Mesenchymal stem cell (in vitro differentiated cells and primary cell): ENCODE data around the gene SLC16A8.

Source experiments
- DNase-seq: peaks from one replicate; pipeline ENCODE4 v3.0.0-alpha.2; 2013
- H2AFZ ChIP-seq: one replicate; pipeline ENCODE4 v1.6.1; 2013; ENCODE audit warnings: low read depth, mild to moderate bottlenecking, control low read depth, inconsistent platforms, low read length, moderate library complexity
- H2AK5ac ChIP-seq: 2 replicates; pipeline ENCODE4 v1.6.1; 2013; ENCODE audit warnings: low read length, moderate library complexity, mild to moderate bottlenecking, inconsistent platforms; ENCODE audit not compliant: severe bottlenecking
- H2BK120ac ChIP-seq: one replicate; pipeline ENCODE4 v1.6.1; 2013; ENCODE audit warnings: low read depth, mild to moderate bottlenecking, inconsistent platforms, low read length, moderate library complexity
- H2BK12ac ChIP-seq, 2 experiments: one replicate each; pipeline ENCODE4 v1.6.1; 2013; ENCODE audit warnings: inconsistent platforms in 2 of 2, low read length in 2 of 2, mild to moderate bottlenecking in 2 of 2, moderate library complexity in 2 of 2, control low read depth in 1 of 2
- H2BK15ac ChIP-seq: one replicate; pipeline ENCODE4 v1.6.1; 2013; ENCODE audit warnings: mild to moderate bottlenecking, low read depth, inconsistent platforms; ENCODE audit not compliant: poor library complexity, severe bottlenecking
- H2BK5ac ChIP-seq: 2 replicates; pipeline ENCODE4 v1.6.1; 2013; ENCODE audit warnings: low read depth, mild to moderate bottlenecking, low read length, control low read depth, inconsistent platforms; ENCODE audit not compliant: poor library complexity, severe bottlenecking
- H3K14ac ChIP-seq, 2 experiments: one replicate each; pipeline ENCODE4 v1.6.1; 2013; ENCODE audit warnings: inconsistent platforms in 2 of 2, low read length in 2 of 2, control low read depth in 1 of 2, mild to moderate bottlenecking in 1 of 2, moderate library complexity in 1 of 2
- H3K18ac ChIP-seq, 2 experiments: one replicate each; pipeline ENCODE4 v1.6.1; 2013; ENCODE audit warnings: inconsistent platforms in 2 of 2, low read length in 2 of 2, control low read depth in 1 of 2, low read depth in 1 of 2, mild to moderate bottlenecking in 1 of 2
- H3K23ac ChIP-seq, 2 experiments: one replicate each; pipeline ENCODE4 v1.6.1; 2013; ENCODE audit warnings: inconsistent platforms in 2 of 2, low read length in 2 of 2, mild to moderate bottlenecking in 2 of 2, moderate library complexity in 2 of 2, control low read depth in 1 of 2
- H3K27ac ChIP-seq: 2 replicates; pipeline ENCODE4 v1.5.1; 2013; ENCODE audit warnings: mild to moderate bottlenecking, moderate library complexity, low read length, control low read depth, inconsistent platforms; ENCODE audit not compliant: poor library complexity, severe bottlenecking
- H3K27me3 ChIP-seq, 2 experiments: 2 replicates each; pipeline versions ENCODE4 v1.6.1 to v1.7.0; 2013; ENCODE audit warnings: low read length in 2 of 2, mild to moderate bottlenecking in 2 of 2, moderate library complexity in 2 of 2, control low read depth in 1 of 2, inconsistent platforms in 1 of 2; ENCODE audit not compliant: control insufficient read depth in 1 of 2, insufficient read depth in 1 of 2
- H3K36me3 ChIP-seq, 2 experiments: 2 replicates each; pipeline versions ENCODE4 v1.6.1 to v1.7.0; 2013; ENCODE audit warnings: low read length in 2 of 2, control low read depth in 1 of 2, inconsistent platforms in 1 of 2, low read depth in 1 of 2, mild to moderate bottlenecking in 1 of 2; ENCODE audit not compliant: insufficient read depth in 2 of 2, control insufficient read depth in 1 of 2
- H3K4ac ChIP-seq, 2 experiments: one replicate each; pipeline ENCODE4 v1.6.1; 2013; ENCODE audit warnings: inconsistent platforms in 2 of 2, low read length in 2 of 2, mild to moderate bottlenecking in 2 of 2, moderate library complexity in 2 of 2, control low read depth in 1 of 2, low read depth in 1 of 2
- H3K4me1 ChIP-seq: 2 replicates; pipeline ENCODE4 v1.6.1; 2013; ENCODE audit warnings: low read depth, low read length, control low read depth; ENCODE audit not compliant: control insufficient read depth, insufficient read depth
- H3K4me2 ChIP-seq: 2 replicates; pipeline ENCODE4 v1.6.1; 2013; ENCODE audit warnings: low read length, mild to moderate bottlenecking, inconsistent platforms; ENCODE audit not compliant: poor library complexity, severe bottlenecking
- H3K4me3 ChIP-seq, 2 experiments: 2 replicates each; pipeline versions ENCODE4 v1.5.1 to v1.7.0; 2013; ENCODE audit warnings: low read length in 2 of 2, mild to moderate bottlenecking in 2 of 2, control low read depth in 1 of 2, low read depth in 1 of 2; ENCODE audit not compliant: insufficient read depth in 1 of 2
- H3K79me1 ChIP-seq: replicated peaks from 2 replicates; pipeline ENCODE4 v1.6.1; 2013; ENCODE audit warnings: mild to moderate bottlenecking, control low read depth, low read length, inconsistent platforms; ENCODE audit not compliant: poor library complexity, severe bottlenecking
- H3K9ac ChIP-seq: 2 replicates; pipeline ENCODE4 v1.7.0; 2013; ENCODE audit warnings: mild to moderate bottlenecking, low read length, moderate library complexity
- H3K9me3 ChIP-seq: 2 replicates; pipeline ENCODE4 v1.7.0; 2013; ENCODE audit warnings: mild to moderate bottlenecking, low read length; ENCODE audit not compliant: control insufficient read depth
- H4K8ac ChIP-seq: one replicate; pipeline ENCODE4 v1.6.1; 2013; ENCODE audit warnings: inconsistent platforms, mild to moderate bottlenecking, low read length, moderate library complexity
- H4K91ac ChIP-seq: one replicate; pipeline ENCODE4 v1.6.1; 2013; ENCODE audit warnings: mild to moderate bottlenecking, low read length, inconsistent platforms
- WGBS: methylation state at CpG from one replicate; pipeline ENCODE4 v1.1.7; 2013; ENCODE audit warnings: mixed read lengths; 5-methylcytosine and 5-hydroxymethylcytosine counted together

Gene SLC16A8

DNA sequence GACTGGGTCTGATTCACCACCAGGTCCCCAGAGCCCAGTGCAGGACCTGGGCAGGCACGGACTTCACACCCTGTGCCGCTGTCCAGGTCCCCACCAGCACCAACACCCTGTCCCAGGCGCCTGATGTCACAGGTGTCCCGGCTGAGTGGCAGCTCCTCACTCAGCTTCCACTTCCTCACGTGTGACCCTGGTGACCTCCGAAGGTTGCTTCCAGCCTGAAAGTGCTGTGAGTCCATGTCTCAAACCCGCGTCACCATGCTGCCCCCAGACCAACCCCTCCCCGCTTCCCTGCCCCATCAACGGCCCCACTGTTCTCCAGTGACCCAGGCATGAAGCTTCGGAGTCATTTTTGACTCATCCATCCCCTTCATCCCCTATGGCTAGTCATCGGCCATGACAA is 52.5 kb downstream of the SLC16A8 start:
- Histone ChIP-seq H2BK12ac (no peak overlapping the region), H4K91ac (no peak overlapping the region), H3K18ac (no peak overlapping the region), H3K4me2 (no peak overlapping the region), H2BK15ac (peak overlapping the region; percentile 3), H3K79me1 (no peaks in the 10 kb centered on the region), H2BK5ac (no peak overlapping the region), H3K9me3 (no peaks in the 10 kb centered on the region), H3K23ac (no peak overlapping the region), H3K14ac (no peak overlapping the region), H2BK120ac (no peak overlapping the region), H3K27me3 (peaks cover 0 to 7% of the 10 kb centered on the region in 2 experiments), H2AFZ (no peak overlapping the region), H3K4me1 (peaks cover 42% of the 10 kb centered on the region), H2AK5ac (no peak overlapping the region), H3K9ac (no peak overlapping the region), H3K36me3 (no peaks in the 10 kb centered on the region), H4K8ac (no peak overlapping the region), H3K4ac (no peak overlapping the region), H3K4me3 (no peak overlapping the region), H3K27ac (no peak overlapping the region)
- no peak for DNase-seq
- WGBS = 81% methylated on average over 11 of the region's 12 CpGs

DNA sequence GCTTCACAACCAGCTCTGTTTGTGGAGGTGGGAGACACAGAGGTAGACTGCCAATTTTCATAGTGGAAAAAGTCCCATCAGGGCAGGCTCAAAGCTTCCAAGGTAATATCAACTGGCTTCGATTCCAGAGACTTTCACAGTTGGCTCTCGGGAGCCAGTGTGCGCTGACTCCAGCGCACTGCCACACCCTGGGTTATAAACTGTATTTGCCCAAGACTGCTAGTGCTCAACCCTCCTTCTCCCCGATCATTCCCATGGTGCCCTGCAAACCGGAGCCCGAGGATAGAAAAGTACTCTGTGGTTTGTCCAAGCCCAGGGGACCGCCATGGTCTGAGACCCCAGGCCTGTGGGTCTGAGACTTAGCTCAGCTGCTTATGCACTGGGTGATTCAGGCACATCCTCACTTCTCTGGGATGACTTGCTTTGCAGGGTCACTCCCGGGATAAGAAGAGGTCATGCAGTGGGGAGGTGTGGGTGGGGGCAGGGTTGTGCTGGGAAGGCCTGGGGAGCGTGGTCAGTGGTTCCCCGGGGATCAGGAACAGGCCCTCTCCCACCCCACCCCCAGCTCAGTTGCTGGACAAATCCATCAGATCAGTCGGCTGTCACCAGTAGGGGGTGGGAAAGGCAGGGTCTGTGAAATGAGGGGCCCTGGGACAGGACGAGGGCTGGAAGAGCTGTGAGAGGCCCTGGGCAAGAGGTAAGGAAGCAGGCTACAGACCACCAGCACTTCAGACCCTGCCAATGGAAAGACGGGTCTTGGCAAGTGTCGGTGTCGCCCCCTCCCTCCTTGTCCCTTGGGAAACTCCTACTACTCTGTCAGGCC is 53.5 kb downstream of the SLC16A8 start:
- Histone ChIP-seq H3K23ac (no peak overlapping the region), H2BK12ac (no peak overlapping the region), H3K4me3 (no peak overlapping the region), H3K27ac (no peak overlapping the region), H3K14ac (no peak overlapping the region), H3K9ac (no peak overlapping the region), H2AFZ (no peak overlapping the region), H3K4me1 (peaks cover 40% of the 10 kb centered on the region), H3K36me3 (no peaks in the 10 kb centered on the region), H3K18ac (no peak overlapping the region), H3K79me1 (no peaks in the 10 kb centered on the region), H3K9me3 (no peaks in the 10 kb centered on the region), H4K8ac (peak overlapping the region; percentile 54), H2AK5ac (no peak overlapping the region), H3K4ac (no peak overlapping the region), H2BK15ac (no peak overlapping the region), H3K4me2 (no peak overlapping the region), H3K27me3 (peaks cover 7 to 16% of the 10 kb centered on the region in 2 experiments), H2BK120ac (no peak overlapping the region), H2BK5ac (no peak overlapping the region), H4K91ac (no peak overlapping the region)
- 63% methylated on average over 15 of the region's 16 CpGs for WGBS
- DNase-seq = no peak

DNA sequence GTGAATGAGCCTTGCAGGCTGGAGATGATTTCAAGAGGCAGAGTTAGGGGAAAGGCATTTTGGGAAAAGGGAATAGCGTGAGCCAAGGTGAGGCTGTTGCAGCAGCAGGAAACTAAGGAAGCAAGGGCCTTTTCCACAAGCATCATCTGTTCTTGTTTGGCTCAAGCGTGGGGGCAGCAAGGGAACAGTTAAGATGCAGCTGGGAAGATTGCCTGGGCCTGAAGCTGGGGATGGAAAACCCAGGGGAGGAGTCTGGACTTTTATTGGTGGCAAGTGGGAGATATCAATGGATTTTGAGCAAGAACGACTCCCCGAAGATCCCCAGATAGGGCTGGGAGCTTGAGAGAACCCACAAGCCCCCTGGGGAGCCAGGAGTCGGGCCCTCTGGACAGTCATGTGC is 54.1 kb downstream of the SLC16A8 start:
- Histone ChIP-seq H3K9me3 (no peaks in the 10 kb centered on the region), H2BK15ac (no peak overlapping the region), H3K4me1 (peaks cover 34% of the 10 kb centered on the region), H3K79me1 (no peaks in the 10 kb centered on the region), H2BK5ac (no peak overlapping the region), H3K23ac (no peak overlapping the region), H2BK12ac (no peak overlapping the region), H3K14ac (no peak overlapping the region), H4K91ac (no peak overlapping the region), H3K4me2 (no peak overlapping the region), H2AFZ (no peak overlapping the region), H3K4ac (no peak overlapping the region), H4K8ac (no peak overlapping the region), H3K27me3 (peaks cover 11 to 21% of the 10 kb centered on the region in 2 experiments), H3K4me3 (no peak overlapping the region), H3K18ac (no peak overlapping the region), H3K9ac (no peak overlapping the region), H3K36me3 (no peaks in the 10 kb centered on the region), H3K27ac (no peak overlapping the region), H2BK120ac (no peak overlapping the region), H2AK5ac (no peak overlapping the region)
- WGBS = 80% methylated on average over 5 of the region's 5 CpGs
- DNase-seq = no peak

DNA sequence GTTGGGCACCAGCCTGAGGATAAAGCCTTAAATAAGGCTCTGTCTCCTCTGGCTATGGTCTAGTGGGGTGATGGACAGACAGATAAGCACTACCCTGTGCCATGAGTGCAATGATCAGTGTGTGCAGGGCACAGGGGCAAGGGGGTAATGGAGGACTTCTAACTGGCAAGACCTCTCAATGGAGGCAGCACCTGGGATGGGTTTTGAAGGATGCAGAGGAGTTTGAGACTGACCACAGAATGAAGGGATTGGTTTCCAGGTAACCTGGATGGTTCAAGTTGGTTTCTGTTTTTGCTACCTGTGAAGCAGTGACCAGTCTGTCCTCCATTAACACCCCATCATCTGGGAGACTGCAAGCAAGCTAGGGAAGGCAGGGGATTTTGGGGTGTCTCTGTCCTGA is 54.6 kb downstream of the SLC16A8 start:
- H3K4me2 ChIP-seq = no peak overlapping the region
- no peak overlapping the region for H2BK12ac ChIP-seq
- no peak overlapping the region for H3K18ac ChIP-seq
- H4K91ac ChIP-seq = no peak overlapping the region
- no peak for DNase-seq
- no peak overlapping the region for H4K8ac ChIP-seq
- H2AFZ ChIP-seq = no peak overlapping the region
- no peak overlapping the region for H2BK15ac ChIP-seq
- no peak overlapping the region for H3K23ac ChIP-seq
- H3K36me3 ChIP-seq = no peaks in the 10 kb centered on the region
- H3K27me3 ChIP-seq = peaks cover 16 to 25% of the 10 kb centered on the region in 2 experiments
- H2BK120ac ChIP-seq = no peak overlapping the region
- H3K27ac ChIP-seq = no peak overlapping the region
- peaks cover 29% of the 10 kb centered on the region for H3K4me1 ChIP-seq
- no peak overlapping the region for H3K4me3 ChIP-seq
- no peak overlapping the region for H3K14ac ChIP-seq
- H2BK5ac ChIP-seq = no peak overlapping the region
- H2AK5ac ChIP-seq = no peak overlapping the region
- no peaks in the 10 kb centered on the region for H3K9me3 ChIP-seq
- no peaks in the 10 kb centered on the region for H3K79me1 ChIP-seq
- H3K4ac ChIP-seq = no peak overlapping the region
- H3K9ac ChIP-seq = no peak overlapping the region
